Peyer's patch (tissue), 4 donors: Measurements from ENCODE around the gene ADD2.

Experiments
- POLR2A ChIP-seq, 2 donors: fragments of 450-650 bp; IDR thresholded peaks; one replicate each; pipeline ENCODE4 v1.5.1; 2017; ENCODE audit warnings: antibody characterized with exemption in 2 of 2, mild to moderate bottlenecking in 2 of 2, moderate library complexity in 2 of 2
- TF ChIP-seq, protein P1 (sequence below), 6 experiments: fragments of 450-650 bp in 4 of 6; fragments of 200-600 bp in 2 of 6; sonication (generic) in 1 of 6; IDR thresholded peaks; one replicate each; pipeline ENCODE4 v1.5.1; 2017 to 2019; ENCODE audit warnings: antibody characterized with exemption in 6 of 6, mild to moderate bottlenecking in 3 of 6, moderate library complexity in 1 of 6

DNA sequence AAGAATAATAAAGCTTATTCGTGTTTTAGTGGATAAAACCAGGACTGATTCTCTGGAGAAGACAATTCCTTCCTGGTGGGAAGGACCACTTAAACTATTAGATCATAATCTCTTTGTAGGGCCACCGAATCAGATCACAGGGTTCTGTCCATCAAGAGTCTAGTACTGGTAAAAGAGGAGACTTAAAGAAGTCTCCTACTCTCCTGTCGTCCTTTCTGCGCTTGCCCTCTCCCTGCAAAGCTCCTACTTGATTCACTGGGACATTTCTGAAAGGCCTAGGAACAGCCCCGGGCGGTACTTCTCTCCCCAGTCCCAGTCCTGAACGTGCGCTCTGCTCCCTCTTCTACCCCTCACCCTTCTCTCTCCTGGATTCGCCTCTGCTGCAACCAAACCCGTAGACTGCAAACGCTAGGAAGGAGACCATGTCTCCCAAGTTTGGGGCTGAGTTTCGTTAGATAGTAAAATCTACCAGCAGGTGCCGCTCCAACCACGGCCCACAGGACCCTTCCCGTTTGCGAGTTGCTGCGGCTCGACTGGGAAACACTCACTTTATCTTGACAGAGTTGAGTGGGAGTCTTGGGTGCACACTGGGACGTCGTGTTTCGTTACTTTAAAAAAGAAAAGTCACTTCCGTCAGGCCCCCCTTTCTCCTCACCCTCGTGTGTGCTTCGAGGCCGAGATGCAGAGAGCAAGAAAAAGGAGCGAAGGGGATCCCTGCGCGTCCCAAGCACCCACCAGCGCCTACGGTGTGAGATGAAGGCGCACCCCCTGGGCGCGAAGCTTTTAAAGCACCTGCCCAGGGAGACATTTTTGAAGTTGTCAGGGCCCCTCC lies 21.5 kb upstream of the ADD2 start:
- no peak for TF ChIP-seq POLR2A (IDR thresholded peaks at IDR 0.05)
- TF ChIP-seq, protein P1, sequence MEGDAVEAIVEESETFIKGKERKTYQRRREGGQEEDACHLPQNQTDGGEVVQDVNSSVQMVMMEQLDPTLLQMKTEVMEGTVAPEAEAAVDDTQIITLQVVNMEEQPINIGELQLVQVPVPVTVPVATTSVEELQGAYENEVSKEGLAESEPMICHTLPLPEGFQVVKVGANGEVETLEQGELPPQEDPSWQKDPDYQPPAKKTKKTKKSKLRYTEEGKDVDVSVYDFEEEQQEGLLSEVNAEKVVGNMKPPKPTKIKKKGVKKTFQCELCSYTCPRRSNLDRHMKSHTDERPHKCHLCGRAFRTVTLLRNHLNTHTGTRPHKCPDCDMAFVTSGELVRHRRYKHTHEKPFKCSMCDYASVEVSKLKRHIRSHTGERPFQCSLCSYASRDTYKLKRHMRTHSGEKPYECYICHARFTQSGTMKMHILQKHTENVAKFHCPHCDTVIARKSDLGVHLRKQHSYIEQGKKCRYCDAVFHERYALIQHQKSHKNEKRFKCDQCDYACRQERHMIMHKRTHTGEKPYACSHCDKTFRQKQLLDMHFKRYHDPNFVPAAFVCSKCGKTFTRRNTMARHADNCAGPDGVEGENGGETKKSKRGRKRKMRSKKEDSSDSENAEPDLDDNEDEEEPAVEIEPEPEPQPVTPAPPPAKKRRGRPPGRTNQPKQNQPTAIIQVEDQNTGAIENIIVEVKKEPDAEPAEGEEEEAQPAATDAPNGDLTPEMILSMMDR (IDR thresholded peaks at IDR 0.05), result peak in 4 of 6 experiments; percentile 25 to 40 (median 33)
